Measurements from ENCODE around the gene MIB1.

The MIB1 gene

DNA sequence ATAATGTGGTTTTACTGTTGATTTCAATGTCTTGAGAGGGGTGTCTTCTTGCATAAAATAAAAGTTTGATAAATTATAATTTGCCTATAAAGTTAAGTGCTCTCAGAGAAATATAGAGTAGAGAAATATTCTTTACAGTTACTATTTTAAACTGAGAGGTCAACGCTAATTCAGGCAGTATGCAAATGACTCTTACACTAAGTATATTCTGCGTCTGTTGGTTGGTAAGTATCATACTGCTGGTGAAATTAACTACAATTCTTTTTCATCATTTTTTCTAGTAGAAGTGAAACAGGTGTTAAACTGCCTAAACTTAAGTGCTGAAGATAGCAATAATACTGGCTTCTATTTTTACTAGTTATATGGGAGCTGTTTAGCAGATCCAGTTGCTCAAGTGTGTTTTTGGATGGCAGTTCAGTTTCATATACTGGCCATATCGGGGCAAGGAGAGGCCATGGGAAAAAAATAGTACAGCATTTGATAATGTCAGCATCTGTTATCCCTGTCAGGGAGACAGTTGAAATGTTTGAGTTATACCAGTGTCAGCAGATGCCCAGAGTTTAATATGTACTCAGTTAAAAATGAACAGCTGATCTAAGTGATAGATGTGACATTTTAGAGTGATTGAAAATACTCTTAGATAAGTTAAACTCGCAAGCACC lies 86.2 kb downstream of the MIB1 start:
- TF ChIP-seq, protein P1, sequence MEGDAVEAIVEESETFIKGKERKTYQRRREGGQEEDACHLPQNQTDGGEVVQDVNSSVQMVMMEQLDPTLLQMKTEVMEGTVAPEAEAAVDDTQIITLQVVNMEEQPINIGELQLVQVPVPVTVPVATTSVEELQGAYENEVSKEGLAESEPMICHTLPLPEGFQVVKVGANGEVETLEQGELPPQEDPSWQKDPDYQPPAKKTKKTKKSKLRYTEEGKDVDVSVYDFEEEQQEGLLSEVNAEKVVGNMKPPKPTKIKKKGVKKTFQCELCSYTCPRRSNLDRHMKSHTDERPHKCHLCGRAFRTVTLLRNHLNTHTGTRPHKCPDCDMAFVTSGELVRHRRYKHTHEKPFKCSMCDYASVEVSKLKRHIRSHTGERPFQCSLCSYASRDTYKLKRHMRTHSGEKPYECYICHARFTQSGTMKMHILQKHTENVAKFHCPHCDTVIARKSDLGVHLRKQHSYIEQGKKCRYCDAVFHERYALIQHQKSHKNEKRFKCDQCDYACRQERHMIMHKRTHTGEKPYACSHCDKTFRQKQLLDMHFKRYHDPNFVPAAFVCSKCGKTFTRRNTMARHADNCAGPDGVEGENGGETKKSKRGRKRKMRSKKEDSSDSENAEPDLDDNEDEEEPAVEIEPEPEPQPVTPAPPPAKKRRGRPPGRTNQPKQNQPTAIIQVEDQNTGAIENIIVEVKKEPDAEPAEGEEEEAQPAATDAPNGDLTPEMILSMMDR (conservative IDR thresholded peaks at IDR 0.05; ENCODE audit: low read depth, low read length), result no peak
- DNase-seq (ENCODE audit: low read depth), result no peak

DNA sequence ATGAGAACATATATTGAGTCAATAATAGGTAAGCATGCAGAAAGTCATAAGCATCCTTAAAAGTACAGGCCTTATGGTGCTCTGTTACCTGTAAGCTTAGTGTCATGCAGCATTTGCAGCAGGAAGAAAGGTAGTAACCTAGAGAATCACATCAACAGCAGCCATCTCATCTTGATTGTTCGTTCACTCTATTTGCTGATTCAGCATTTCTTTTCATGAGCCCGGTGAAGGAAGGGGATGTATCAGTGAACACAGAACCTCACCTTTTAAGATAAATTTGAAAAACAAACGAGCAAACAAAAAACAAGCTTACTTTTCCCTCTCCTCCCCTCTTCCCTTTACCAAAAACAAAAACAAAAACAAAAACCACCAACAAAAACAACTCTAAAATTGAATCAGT lies 89.9 kb downstream of the MIB1 start:
- no peak for DNase-seq (ENCODE audit: low read depth)
- TF ChIP-seq, protein P1 (conservative IDR thresholded peaks at IDR 0.05; ENCODE audit: low read depth, low read length), result no peak
- no peak overlapping the region for H3K4me3 ChIP-seq (ENCODE audit: low read length)

More for the DNA sequence above, 86.2 kb downstream of the MIB1 start:
- H3K4me3 ChIP-seq (ENCODE audit: low read length), result no peak overlapping the region

DNA sequence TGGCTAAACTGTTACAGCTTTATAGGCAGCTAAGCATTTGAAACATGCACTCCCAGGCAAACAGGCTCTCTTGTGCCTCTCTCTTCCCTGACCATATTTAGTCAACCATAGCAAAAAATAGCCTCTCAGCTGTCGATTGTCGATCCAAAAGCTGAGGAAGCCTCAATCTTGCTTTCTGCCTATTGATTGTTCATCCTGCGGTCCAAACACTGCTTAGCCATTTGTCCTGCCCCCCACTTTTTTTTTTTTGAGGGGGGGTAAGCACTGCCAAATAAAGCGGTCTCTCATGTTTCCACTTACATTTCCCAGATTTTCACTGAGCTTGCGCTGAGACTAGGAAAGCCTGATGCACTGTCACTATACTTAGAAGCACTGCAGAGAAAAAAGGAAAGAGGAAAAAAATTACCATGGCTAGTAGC lies 90.8 kb downstream of the MIB1 start:
- DNase-seq (ENCODE audit: low read depth), result no peak
- TF ChIP-seq, protein P1 (conservative IDR thresholded peaks at IDR 0.05; ENCODE audit: low read depth, low read length), result no peak

DNA sequence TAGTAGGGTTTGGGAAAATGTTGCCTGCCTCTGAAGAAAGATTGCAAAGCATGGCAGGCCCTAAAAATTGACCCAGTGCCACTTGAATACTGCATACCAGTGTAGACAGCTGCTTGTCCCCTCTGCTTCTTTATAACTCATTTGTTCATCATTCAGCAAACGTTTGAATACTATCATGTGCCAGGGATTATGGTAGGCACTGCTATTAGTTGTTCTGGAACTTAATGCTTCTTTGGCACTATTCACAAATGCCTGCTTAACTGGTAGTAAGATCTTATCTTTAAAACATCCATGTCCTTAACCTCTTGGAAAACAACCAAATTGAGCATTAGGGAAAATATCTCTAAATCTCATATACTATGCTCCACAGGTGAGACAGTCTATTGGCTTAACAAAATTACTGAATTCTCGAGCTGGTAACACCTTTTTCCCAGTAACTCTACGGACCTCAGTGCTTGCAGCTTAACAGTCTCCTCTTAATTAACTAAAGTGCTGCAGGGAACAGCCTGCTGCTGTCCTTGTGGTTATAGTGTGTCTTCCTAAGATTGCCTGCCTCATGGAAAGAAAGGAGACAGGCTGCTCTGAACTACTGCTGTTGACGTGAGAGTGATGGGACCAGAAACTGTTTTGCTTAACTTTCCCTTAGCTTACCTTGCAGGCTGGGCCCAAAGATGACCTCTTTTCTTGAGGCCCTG lies 93.2 kb downstream of the MIB1 start:
- no peak overlapping the region for H3K4me3 ChIP-seq (ENCODE audit: low read length)

More for the DNA sequence above, 90.8 kb downstream of the MIB1 start:
- H3K4me3 ChIP-seq (ENCODE audit: low read length), result no peak overlapping the region

DNA sequence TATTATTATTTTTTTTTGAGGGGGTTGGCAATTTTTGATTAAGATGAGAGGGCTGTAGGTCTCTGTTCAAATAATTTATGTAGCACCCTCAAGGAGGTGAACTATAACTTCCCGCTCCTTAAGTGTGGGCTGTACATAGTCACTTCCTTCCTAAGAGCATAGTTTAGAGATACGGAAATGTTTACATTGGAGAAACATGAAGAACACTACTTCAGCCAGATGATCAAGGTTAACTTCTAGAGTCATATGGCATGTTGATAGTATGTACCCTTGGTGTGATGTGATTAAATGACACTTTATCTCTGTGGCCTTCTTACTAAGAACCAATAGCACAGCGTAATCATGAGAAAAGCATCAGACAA lies 93.7 kb downstream of the MIB1 start:
- DNase-seq (ENCODE audit: low read depth), result no peak
- TF ChIP-seq, protein P1 (conservative IDR thresholded peaks at IDR 0.05; ENCODE audit: low read depth, low read length), result no peak
- H3K4me3 ChIP-seq (ENCODE audit: low read length), result no peak overlapping the region

More for the DNA sequence above, 93.2 kb downstream of the MIB1 start:
- DNase-seq (ENCODE audit: low read depth), result peak; percentile 70
- TF ChIP-seq, protein P1 (conservative IDR thresholded peaks at IDR 0.05; ENCODE audit: low read depth, low read length), result no peak

DNA sequence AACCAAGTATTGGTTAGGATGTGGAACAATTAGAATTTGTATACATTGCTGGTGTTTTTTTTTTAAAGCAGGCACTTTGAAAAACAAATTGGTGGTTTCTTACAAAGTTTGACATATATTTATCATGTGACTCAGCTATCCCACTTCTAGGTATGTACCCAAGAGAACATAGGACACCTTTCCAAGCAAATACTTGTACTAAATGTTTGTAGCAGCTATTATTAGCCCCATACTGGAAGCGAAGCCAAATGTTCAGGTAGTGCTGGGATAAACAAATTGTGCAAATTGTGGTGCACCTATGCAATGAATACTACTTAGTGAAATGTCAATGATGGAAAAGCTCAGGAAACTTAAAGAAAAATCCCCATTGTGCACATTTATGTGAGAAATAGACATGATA lies 101.0 kb downstream of the MIB1 start:
- DNase-seq (ENCODE audit: low read depth), result no peak
- H3K4me3 ChIP-seq (ENCODE audit: low read length), result no peak overlapping the region
- TF ChIP-seq, protein P1 (conservative IDR thresholded peaks at IDR 0.05; ENCODE audit: low read depth, low read length), result no peak

DNA sequence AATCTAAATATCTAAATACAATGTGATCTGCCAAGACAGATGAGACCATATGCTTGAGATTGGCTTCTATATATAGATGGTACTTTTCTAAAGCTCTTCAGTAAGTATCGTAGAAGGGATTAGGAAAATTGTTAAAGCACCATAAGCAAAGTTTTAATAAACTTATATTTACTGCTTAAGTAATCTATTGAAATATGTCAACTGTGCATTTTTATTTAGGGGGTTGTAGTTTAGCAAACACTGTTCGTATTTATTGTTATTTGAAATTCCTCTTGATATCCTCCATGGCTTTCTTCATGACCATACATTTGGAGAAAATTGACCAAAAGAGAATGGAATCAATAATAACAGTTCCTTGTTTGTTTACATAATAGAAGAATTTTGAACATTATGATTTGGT lies 102.7 kb downstream of the MIB1 start:
- TF ChIP-seq, protein P1 (conservative IDR thresholded peaks at IDR 0.05; ENCODE audit: low read depth, low read length), result no peak
- H3K4me3 ChIP-seq (ENCODE audit: low read length), result no peak overlapping the region
- no peak for DNase-seq (ENCODE audit: low read depth)

Measured in retinal pigment epithelial cell (primary cell).